CD4-positive, CD25-positive, alpha-beta regulatory T cell (primary cell): ENCODE data around the gene DOHH. TPM values are rescaled to one million over a fixed set of nuclear protein-coding genes. Genes with fewer than 3 reads are reported as not detected.

Experiments used
- ATAC-seq, 2 donors: fragments of 150-1000 bp; cut with Tn5 transposase; one replicate each; pipeline ENCODE4 v1.10.0; 2021; ENCODE audit warnings: low read depth in 2 of 2, moderate number of reproducible peaks in 2 of 2, moderate library complexity in 1 of 2
- DNase-seq, 3 donors: peaks; one replicate each; pipeline versions ENCODE4 v3.0.0 to v3.0.0-alpha.2; 2012 to 2022; ENCODE audit warnings: mixed read lengths in 1 of 3
- H3K27ac ChIP-seq: one replicate; pipeline ENCODE4 v1.7.0; 2013; ENCODE audit warnings: mild to moderate bottlenecking, low read length; ENCODE audit not compliant: insufficient read depth, poor library complexity, severe bottlenecking
- H3K27me3 ChIP-seq: one replicate; pipeline ENCODE4 v1.7.0; 2013; ENCODE audit warnings: low read length; ENCODE audit not compliant: control insufficient read depth, insufficient read depth
- H3K36me3 ChIP-seq: one replicate; pipeline ENCODE4 v1.7.0; 2013; ENCODE audit warnings: mild to moderate bottlenecking, low read length, moderate library complexity; ENCODE audit not compliant: control insufficient read depth, insufficient read depth
- H3K4me1 ChIP-seq: 2 replicates; pipeline ENCODE4 v1.7.0; 2013; ENCODE audit warnings: mild to moderate bottlenecking, low read length; ENCODE audit not compliant: insufficient read depth, control insufficient read depth, poor library complexity, severe bottlenecking
- H3K4me3 ChIP-seq: one replicate; pipeline ENCODE4 v1.7.0; 2013; ENCODE audit warnings: low read depth, mild to moderate bottlenecking, low read length, moderate library complexity
- H3K9me3 ChIP-seq, 2 experiments: 1 replicate in 1 of 2; 2 replicates in 1 of 2; pipeline ENCODE4 v1.7.0; 2013; ENCODE audit warnings: low read length in 2 of 2, mild to moderate bottlenecking in 1 of 2, moderate library complexity in 1 of 2; ENCODE audit not compliant: control insufficient read depth in 2 of 2
- H3K27ac Mint-ChIP-seq, 3 donors: one replicate each; pipeline ENCODE4 v1.8.0; 2020 to 2022; ENCODE audit warnings: mild to moderate bottlenecking in 3 of 3, mixed read lengths in 3 of 3, moderate library complexity in 2 of 3
- H3K27me3 Mint-ChIP-seq: one replicate; pipeline ENCODE4 v1.8.0; 2022; ENCODE audit warnings: mild to moderate bottlenecking, mixed read lengths
- H3K36me3 Mint-ChIP-seq: one replicate; pipeline ENCODE4 v1.8.0; 2020; ENCODE audit warnings: mixed read lengths
- H3K4me1 Mint-ChIP-seq, 4 donors: one replicate each; pipeline ENCODE4 v1.8.0; 2020 to 2022; ENCODE audit warnings: mixed read lengths in 4 of 4, mild to moderate bottlenecking in 1 of 4
- H3K4me3 Mint-ChIP-seq, 4 donors: one replicate each; pipeline ENCODE4 v1.8.0; 2020 to 2022; ENCODE audit warnings: mild to moderate bottlenecking in 4 of 4, mixed read lengths in 4 of 4, moderate library complexity in 3 of 4
- H3K9me3 Mint-ChIP-seq, 7 donors: one replicate each; pipeline ENCODE4 v1.8.0; 2020 to 2022; ENCODE audit warnings: mixed read lengths in 7 of 7, mild to moderate bottlenecking in 3 of 7, moderate library complexity in 2 of 7
- polyA plus RNA-seq, 4 donors: library from polyadenylated mRNA; unstranded; fragments of 300-500 nt; fragmentation: Illumina TruSeq; gene quantifications; one replicate each; pipeline ENCODE4 v1.2.3, GENCODE V29; 2021
- total RNA-seq: library from RNA; stranded (reverse); gene quantifications from one replicate; pipeline ENCODE4 v1.2.3, GENCODE V29; 2022

Gene DOHH
- total and polyA plus RNA-seq, 5 donors from 2014 or later = 3.5 to 13.9 (median 7.7) TPM

- Mint-ChIP-seq H3K36me3 (no peaks in the 10 kb centered on the region), H3K27me3 (no peaks in the 10 kb centered on the region), H3K9me3 (no peaks in the 10 kb centered on the region), H3K4me3 (peak overlapping the region in 1 of 4 donors; percentile 38), H3K27ac (no peak overlapping the region), H3K4me1 (no peaks in the 10 kb centered on the region)
- H3K27ac ChIP-seq = no peak overlapping the region
- DNase-seq (no peak), ATAC-seq (no peak)
- H3K9me3 ChIP-seq = no peaks in the 10 kb centered on the region
- H3K27me3 ChIP-seq = no peaks in the 10 kb centered on the region
- no peaks in the 10 kb centered on the region for H3K4me1 ChIP-seq
- H3K36me3 ChIP-seq = no peaks in the 10 kb centered on the region
- H3K4me3 ChIP-seq = no peak overlapping the region
Observed at GRCh38 chr19:3459965-3460582, 40.4 kb downstream of the DOHH start.

- no peaks in the 10 kb centered on the region for H3K27me3 ChIP-seq
- Mint-ChIP-seq H3K4me3 (no peak overlapping the region), H3K36me3 (no peaks in the 10 kb centered on the region), H3K4me1 (no peaks in the 10 kb centered on the region), H3K9me3 (no peaks in the 10 kb centered on the region), H3K27me3 (no peaks in the 10 kb centered on the region), H3K27ac (no peak overlapping the region)
- no peaks in the 10 kb centered on the region for H3K9me3 ChIP-seq
- H3K4me1 ChIP-seq = no peaks in the 10 kb centered on the region
- H3K4me3 ChIP-seq = no peak overlapping the region
- peaks cover 1% of the 10 kb centered on the region for H3K36me3 ChIP-seq
- ATAC-seq = peak in 1 of 2 donors; percentile 24
- H3K27ac ChIP-seq = no peak overlapping the region
- peak in 1 of 3 donors; percentile 56 for DNase-seq
Observed at GRCh38 chr19:3459089-3459881, 41.2 kb downstream of the DOHH start.

GRCh38 chr19:3458229-3459088 is 42.0 kb downstream of the DOHH start:
- H3K9me3 Mint-ChIP-seq = no peaks in the 10 kb centered on the region
- Histone ChIP-seq H3K27ac (no peak overlapping the region), H3K4me3 (no peak overlapping the region), H3K27me3 (no peaks in the 10 kb centered on the region), H3K4me1 (no peaks in the 10 kb centered on the region), H3K9me3 (no peaks in the 10 kb centered on the region), H3K36me3 (peaks cover 3% of the 10 kb centered on the region)
- H3K27me3 Mint-ChIP-seq = no peaks in the 10 kb centered on the region
- DNase-seq = no peak
- H3K4me1 Mint-ChIP-seq = no peaks in the 10 kb centered on the region
- no peak overlapping the region for H3K27ac Mint-ChIP-seq
- H3K36me3 Mint-ChIP-seq = no peaks in the 10 kb centered on the region
- H3K4me3 Mint-ChIP-seq = no peak overlapping the region
- no peak for ATAC-seq

- no peak overlapping the region for H3K27ac ChIP-seq
- H3K36me3 Mint-ChIP-seq = no peaks in the 10 kb centered on the region
- no peak overlapping the region for H3K4me3 ChIP-seq
- H3K27ac Mint-ChIP-seq = no peak overlapping the region
- H3K4me1 Mint-ChIP-seq = no peaks in the 10 kb centered on the region
- no peak overlapping the region for H3K4me3 Mint-ChIP-seq
- no peaks in the 10 kb centered on the region for H3K4me1 ChIP-seq
- H3K9me3 ChIP-seq = no peaks in the 10 kb centered on the region
- ATAC-seq (no peak), DNase-seq (no peak)
- no peaks in the 10 kb centered on the region for H3K9me3 Mint-ChIP-seq
- H3K27me3 Mint-ChIP-seq = no peaks in the 10 kb centered on the region
- H3K27me3 ChIP-seq = no peaks in the 10 kb centered on the region
- H3K36me3 ChIP-seq = peaks cover 6% of the 10 kb centered on the region
Observed at GRCh38 chr19:3457528-3458228, 42.8 kb downstream of the DOHH start.

GRCh38 chr19:3456925-3457527 is 43.4 kb downstream of the DOHH start:
- no peak overlapping the region for H3K4me3 Mint-ChIP-seq
- H3K27me3 Mint-ChIP-seq = no peaks in the 10 kb centered on the region
- Histone ChIP-seq H3K4me3 (no peak overlapping the region), H3K9me3 (no peaks in the 10 kb centered on the region), H3K27ac (no peak overlapping the region), H3K36me3 (peaks cover 8% of the 10 kb centered on the region), H3K27me3 (no peaks in the 10 kb centered on the region), H3K4me1 (no peaks in the 10 kb centered on the region)
- H3K4me1 Mint-ChIP-seq = no peaks in the 10 kb centered on the region
- H3K9me3 Mint-ChIP-seq = no peaks in the 10 kb centered on the region
- DNase-seq (no peak), ATAC-seq (no peak)
- no peaks in the 10 kb centered on the region for H3K36me3 Mint-ChIP-seq
- no peak overlapping the region for H3K27ac Mint-ChIP-seq

GRCh38 chr19:3455960-3456601 is 44.4 kb downstream of the DOHH start:
- no peak overlapping the region for H3K27ac Mint-ChIP-seq
- no peaks in the 10 kb centered on the region for H3K27me3 Mint-ChIP-seq
- Histone ChIP-seq H3K4me3 (no peak overlapping the region), H3K27me3 (no peaks in the 10 kb centered on the region), H3K36me3 (peaks cover 8% of the 10 kb centered on the region), H3K4me1 (no peaks in the 10 kb centered on the region), H3K9me3 (no peaks in the 10 kb centered on the region), H3K27ac (no peak overlapping the region)
- H3K4me3 Mint-ChIP-seq = no peak overlapping the region
- DNase-seq (no peak), ATAC-seq (no peak)
- H3K4me1 Mint-ChIP-seq = no peaks in the 10 kb centered on the region
- no peaks in the 10 kb centered on the region for H3K9me3 Mint-ChIP-seq
- peaks cover under 1% of the 10 kb centered on the region for H3K36me3 Mint-ChIP-seq
